Thyroid gland (tissue), 4 donors: ENCODE data around the gene PANX1. TPM values are rescaled to one million over a fixed set of nuclear protein-coding genes. Genes with fewer than 3 reads are reported as not detected.

Experiments
- DNase-seq, 2 donors: peaks; one replicate each; pipeline ENCODE4 v3.0.0-alpha.2; 2019
- H3K27ac ChIP-seq, 3 donors: fragments of 200-600 bp; sonication (generic); 1 replicate in 2 of 3; 2 replicates in 1 of 3; pipeline ENCODE4 v1.5.1; 2016 to 2019; ENCODE audit warnings: mild to moderate bottlenecking in 1 of 3, moderate library complexity in 1 of 3
- H3K27me3 ChIP-seq: fragments of 200-600 bp; sonication (generic); one replicate; pipeline ENCODE4 v1.5.1; 2019
- H3K36me3 ChIP-seq, 2 donors: fragments of 200-600 bp; sonication (generic); one replicate each; pipeline ENCODE4 v1.5.1; 2016 to 2019
- H3K4me1 ChIP-seq, 2 donors: fragments of 200-600 bp; sonication (generic); one replicate each; pipeline ENCODE4 v1.5.1; 2017 to 2019
- H3K4me3 ChIP-seq, 3 donors: fragments of 200-600 bp; sonication (generic); replicated peaks in 1 of 3; 1 replicate in 2 of 3; 2 replicates in 1 of 3; pipeline ENCODE4 v1.5.1; 2016; ENCODE audit warnings: mild to moderate bottlenecking in 1 of 3
- H3K9me3 ChIP-seq: fragments of 200-600 bp; sonication (generic); one replicate; pipeline ENCODE4 v1.5.1; 2017
- CTCF ChIP-seq, 6 experiments: fragments of 200-600 bp in 3 of 6; fragments of 450-650 bp in 3 of 6; sonication (generic) in 3 of 6; IDR thresholded peaks; one replicate each; pipeline ENCODE4 v1.5.1; 2016 to 2019; ENCODE audit warnings: antibody characterized with exemption in 6 of 6, mild to moderate bottlenecking in 2 of 6, inconsistent platforms in 1 of 6, moderate library complexity in 1 of 6
- POLR2A ChIP-seq, 2 donors: fragments of 450-650 bp; IDR thresholded peaks; one replicate each; pipeline ENCODE4 v1.6.1; 2017; ENCODE audit warnings: antibody characterized with exemption in 2 of 2, mild to moderate bottlenecking in 2 of 2, moderate library complexity in 1 of 2
- WGBS, 2 donors: methylation state at CpG; one replicate each; pipeline ENCODE4 v1.1.5; 2017; 5-methylcytosine and 5-hydroxymethylcytosine counted together
- intact Hi-C: fragments of 100-400 bp; cut with DNase I; formaldehyde crosslinking; loops from one replicate; pipeline ENCODE4 v1.15.1; 2023
- total RNA-seq, 4 donors: library from RNA; depleted of rRNA; stranded (reverse); fragments of >200 nt; gene quantifications; one replicate each; pipeline ENCODE4 v1.2.3, GENCODE V29; 2016

The PANX1 gene
- 10 to 100 TPM; 18.4 to 21.7 (median 19.1) TPM for total RNA-seq

GRCh38 chr11:94128746-94129511 is at the start of gene PANX1:
Gene PANX1 (plus strand): TSS chr11:94128841. CDS start chr11:94129313, 472 bp downstream.
- TF ChIP-seq POLR2A (IDR thresholded peaks at IDR 0.05), result peak; percentile 72 to 88
- no peak for TF ChIP-seq CTCF (IDR thresholded peaks at IDR 0.05)
- intact Hi-C loops, result no loop called here

GRCh38 chr11:94084164-94084563 is 44.5 kb upstream of the PANX1 start:
- H3K27me3 ChIP-seq, result no peaks in the 10 kb centered on the region
- TF ChIP-seq POLR2A (IDR thresholded peaks at IDR 0.05) (no peak), CTCF (IDR thresholded peaks at IDR 0.05) (no peak)
- peaks cover 0 to 3% of the 10 kb centered on the region in 2 donors for H3K4me1 ChIP-seq
- WGBS, 2 donors, result 80 to 89% methylated on average over 1 of the region's 1 CpG
- no peak overlapping the region for H3K27ac ChIP-seq
- H3K9me3 ChIP-seq, result no peaks in the 10 kb centered on the region
- intact Hi-C loops, result no loop called here
- DNase-seq, result no peak
- H3K4me3 ChIP-seq, result no peak overlapping the region
- H3K36me3 ChIP-seq, result no peaks in the 10 kb centered on the region

More at GRCh38 chr11:94128746-94129511, at the start of gene PANX1:
- peak; percentile 87 to 88 for DNase-seq
- Histone ChIP-seq H3K9me3 (no peaks in the 10 kb centered on the region), H3K27me3 (no peaks in the 10 kb centered on the region), H3K27ac (peak within 1 kb of the TSS; percentile 94 to 97 (median 97)), H3K4me3 (peak within 1 kb of the TSS; percentile 2 to 82 (median 82)), H3K4me1 (peaks cover 32 to 35% of the 10 kb centered on the region in 2 donors), H3K36me3 (no peaks in the 10 kb centered on the region)
- 1% methylated on average over 20 to 40 of the region's 92 CpGs for WGBS, 2 donors

- Histone ChIP-seq H3K4me1 (peaks cover 0 to 4% of the 10 kb centered on the region in 2 donors), H3K9me3 (no peaks in the 10 kb centered on the region), H3K4me3 (no peak overlapping the region), H3K36me3 (no peaks in the 10 kb centered on the region), H3K27me3 (no peaks in the 10 kb centered on the region), H3K27ac (peak overlapping the region in 2 of 3 donors; percentile 56 to 63)
- peak in 1 of 2 donors; percentile 3 for DNase-seq
- 87 to 88% methylated on average over 21 of the region's 21 CpGs for WGBS, 2 donors
- intact Hi-C loops, result no loop called here
- no peak for TF ChIP-seq POLR2A (IDR thresholded peaks at IDR 0.05)
- no peak for TF ChIP-seq CTCF (IDR thresholded peaks at IDR 0.05)
Observed at GRCh38 chr11:94088906-94089305, 39.7 kb upstream of the PANX1 start.

- no peaks in the 10 kb centered on the region for H3K36me3 ChIP-seq
- no peak for TF ChIP-seq CTCF (IDR thresholded peaks at IDR 0.05)
- no peak for TF ChIP-seq POLR2A (IDR thresholded peaks at IDR 0.05)
- H3K4me1 ChIP-seq, result peaks cover 0 to 4% of the 10 kb centered on the region in 2 donors
- WGBS, 2 donors, result 31 to 38% methylated on average over 6 of the region's 6 CpGs
- H3K27ac ChIP-seq, result peak overlapping the region in 2 of 3 donors; percentile 56 to 63
- no peak overlapping the region for H3K4me3 ChIP-seq
- DNase-seq, result peak; percentile 90 to 93
- no peaks in the 10 kb centered on the region for H3K27me3 ChIP-seq
- H3K9me3 ChIP-seq, result no peaks in the 10 kb centered on the region
- intact Hi-C loops, result no loop called here
Observed at GRCh38 chr11:94089341-94089740, 39.3 kb upstream of the PANX1 start.

- Histone ChIP-seq H3K9me3 (no peaks in the 10 kb centered on the region), H3K27me3 (no peaks in the 10 kb centered on the region), H3K4me3 (no peak overlapping the region), H3K4me1 (peaks cover 0 to 4% of the 10 kb centered on the region in 2 donors), H3K27ac (no peak overlapping the region), H3K36me3 (no peaks in the 10 kb centered on the region)
- no peak for DNase-seq
- intact Hi-C loops, result no loop called here
- TF ChIP-seq POLR2A (IDR thresholded peaks at IDR 0.05), result no peak
- no peak for TF ChIP-seq CTCF (IDR thresholded peaks at IDR 0.05)
- WGBS, 2 donors, result 84 to 86% methylated on average over 1 of the region's 1 CpG
Observed at GRCh38 chr11:94090401-94090800, 38.2 kb upstream of the PANX1 start.
